Measurements from ENCODE around the gene SASH3. TPM values are rescaled to one million over a fixed set of nuclear protein-coding genes. Genes with fewer than 3 reads are reported as not detected.

The SASH3 gene
- total and polyA plus RNA-seq, 8 donors = 0.58 to 12.1 (median 3.5) TPM; not detected in 1

DNA sequence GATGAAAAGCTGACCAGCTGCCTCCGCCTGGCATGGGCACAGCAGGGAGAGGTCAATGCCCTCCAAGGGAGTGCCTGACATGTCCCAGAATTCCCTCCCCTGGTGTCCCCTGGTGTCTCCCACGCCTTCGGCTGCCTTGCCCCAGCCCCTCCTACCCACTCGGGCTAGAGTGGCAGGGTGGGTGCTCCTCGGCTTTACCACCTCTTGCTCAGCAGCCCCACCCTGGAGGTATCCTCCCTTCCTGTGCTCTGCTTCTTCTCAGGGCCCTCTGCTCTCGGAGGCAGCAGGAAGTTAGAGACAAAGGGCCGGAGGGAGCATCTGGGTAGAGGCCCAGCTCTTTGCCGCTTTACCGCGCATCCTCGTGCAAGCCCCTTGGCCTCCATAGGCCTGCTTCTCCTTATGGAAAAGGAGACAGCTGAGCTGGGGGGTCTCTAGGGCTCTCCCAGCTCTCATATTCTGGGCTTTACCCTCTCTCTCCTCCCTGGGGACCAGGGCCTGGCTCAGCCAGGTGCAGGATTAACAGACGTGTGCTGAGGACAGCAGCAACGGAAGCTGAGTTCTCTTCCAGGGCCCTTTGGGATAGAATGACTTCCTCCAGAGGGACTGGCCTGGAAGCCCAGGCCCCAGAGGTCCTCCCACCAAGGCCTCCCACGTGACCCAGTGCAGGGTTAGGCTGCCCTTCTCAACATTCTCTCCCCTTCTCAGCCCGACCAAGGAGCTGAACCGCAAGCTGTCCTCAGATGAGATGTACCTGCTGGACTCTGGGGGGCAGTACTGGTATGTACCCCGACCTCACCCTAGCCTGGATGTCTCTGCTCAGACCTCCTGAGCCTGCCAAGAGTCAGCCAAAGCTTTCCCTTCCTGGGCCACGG lies 23.7 kb upstream of the SASH3 start:
- intact Hi-C loops (cut with DNase I; ENCODE audit: low total_unique reads) = no loop called here
- WGBS, 5 donors = 72 to 95% (median 80%) methylated on average over 3 to 18 of the region's 18 CpGs
- H3K4me1 ChIP-seq = no peaks in the 10 kb centered on the region
- TF ChIP-seq POLR2AphosphoS5 (IDR thresholded peaks at IDR 0.05) = no peak
- TF ChIP-seq, protein P1, sequence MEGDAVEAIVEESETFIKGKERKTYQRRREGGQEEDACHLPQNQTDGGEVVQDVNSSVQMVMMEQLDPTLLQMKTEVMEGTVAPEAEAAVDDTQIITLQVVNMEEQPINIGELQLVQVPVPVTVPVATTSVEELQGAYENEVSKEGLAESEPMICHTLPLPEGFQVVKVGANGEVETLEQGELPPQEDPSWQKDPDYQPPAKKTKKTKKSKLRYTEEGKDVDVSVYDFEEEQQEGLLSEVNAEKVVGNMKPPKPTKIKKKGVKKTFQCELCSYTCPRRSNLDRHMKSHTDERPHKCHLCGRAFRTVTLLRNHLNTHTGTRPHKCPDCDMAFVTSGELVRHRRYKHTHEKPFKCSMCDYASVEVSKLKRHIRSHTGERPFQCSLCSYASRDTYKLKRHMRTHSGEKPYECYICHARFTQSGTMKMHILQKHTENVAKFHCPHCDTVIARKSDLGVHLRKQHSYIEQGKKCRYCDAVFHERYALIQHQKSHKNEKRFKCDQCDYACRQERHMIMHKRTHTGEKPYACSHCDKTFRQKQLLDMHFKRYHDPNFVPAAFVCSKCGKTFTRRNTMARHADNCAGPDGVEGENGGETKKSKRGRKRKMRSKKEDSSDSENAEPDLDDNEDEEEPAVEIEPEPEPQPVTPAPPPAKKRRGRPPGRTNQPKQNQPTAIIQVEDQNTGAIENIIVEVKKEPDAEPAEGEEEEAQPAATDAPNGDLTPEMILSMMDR (IDR thresholded peaks at IDR 0.05) = no peak
- TF ChIP-seq POLR2A (IDR thresholded peaks at IDR 0.05) = no peak
- no peak for TF ChIP-seq EP300 (IDR thresholded peaks at IDR 0.05)
- no peak overlapping the region for H3K4me3 ChIP-seq
- H3K27ac ChIP-seq = no peak overlapping the region
- no peaks in the 10 kb centered on the region for H3K9me3 ChIP-seq
- no peak for DNase-seq
- peaks cover 0 to 3% (median 0%) of the 10 kb centered on the region in 3 donors for H3K27me3 ChIP-seq
- H3K36me3 ChIP-seq = no peaks in the 10 kb centered on the region

DNA sequence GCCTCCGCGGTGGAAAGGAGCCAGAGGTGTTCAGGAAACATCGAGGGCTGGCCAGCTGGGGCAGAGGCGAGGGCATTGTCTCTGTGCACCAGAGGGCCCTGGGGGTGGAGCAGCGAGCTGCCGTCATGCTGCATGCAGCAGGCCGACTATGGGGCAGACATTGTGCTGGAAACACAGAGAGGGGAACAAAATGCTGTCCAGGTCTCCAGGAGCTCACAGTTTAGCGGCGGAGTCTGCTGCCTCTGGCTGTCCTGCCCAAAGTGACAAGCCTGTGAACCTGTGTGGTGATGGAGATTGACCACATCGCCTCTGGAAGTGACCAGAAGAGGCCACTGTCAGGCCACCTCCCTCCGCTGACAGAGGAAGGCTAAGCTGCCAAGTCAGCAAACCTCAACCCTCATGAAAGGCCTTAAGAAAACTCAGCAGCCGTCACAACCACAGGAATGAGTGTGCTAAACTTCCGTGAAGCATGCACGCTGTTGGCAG lies 20.1 kb upstream of the SASH3 start:
- peak; percentile 54 to 56 for DNase-seq
- intact Hi-C loops (cut with DNase I; ENCODE audit: low total_unique reads) = no loop called here

DNA sequence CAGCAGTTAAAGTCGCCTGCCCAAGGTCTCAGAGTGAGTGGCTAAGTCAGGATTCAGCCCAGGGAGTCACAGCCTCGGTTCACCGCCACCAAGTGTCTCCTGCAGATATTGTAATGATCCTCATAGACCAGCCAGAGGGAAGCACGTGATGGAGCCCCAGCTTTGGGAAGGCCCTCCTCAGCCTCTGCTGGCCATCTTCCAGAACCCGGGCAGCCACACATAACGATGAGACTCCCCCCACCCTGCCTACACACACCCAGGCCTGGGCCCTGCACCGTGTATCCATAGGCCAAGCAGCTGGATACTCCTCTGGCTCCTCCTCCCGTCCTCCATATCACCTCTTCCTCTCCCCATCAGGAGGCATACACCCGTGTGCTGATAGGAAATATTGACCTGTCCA lies 19.6 kb upstream of the SASH3 start:
- Histone ChIP-seq H3K4me3 (no peak overlapping the region), H3K9me3 (no peaks in the 10 kb centered on the region), H3K27me3 (peaks cover 0 to 3% (median 0%) of the 10 kb centered on the region in 3 donors), H3K36me3 (no peaks in the 10 kb centered on the region), H3K4me1 (no peaks in the 10 kb centered on the region), H3K27ac (peak overlapping the region in 3 of 5 donors; percentile 18 to 57 (median 57))
- TF ChIP-seq POLR2AphosphoS5 (IDR thresholded peaks at IDR 0.05) = no peak
- TF ChIP-seq EP300 (IDR thresholded peaks at IDR 0.05) = no peak
- intact Hi-C loops (cut with DNase I; ENCODE audit: low total_unique reads) = no loop called here
- 45 to 63% (median 58%) methylated on average over 9 of the region's 9 CpGs for WGBS, 5 donors
- no peak for DNase-seq

More for the DNA sequence above, 20.1 kb upstream of the SASH3 start:
- H3K27me3 ChIP-seq = peaks cover 0 to 3% (median 0%) of the 10 kb centered on the region in 3 donors
- peak overlapping the region in 4 of 5 donors; percentile 2 to 57 (median 38) for H3K27ac ChIP-seq
- no peaks in the 10 kb centered on the region for H3K36me3 ChIP-seq
- no peak overlapping the region for H3K4me3 ChIP-seq
- H3K4me1 ChIP-seq = no peaks in the 10 kb centered on the region
- WGBS, 5 donors = 12 to 48% (median 39%) methylated on average over 6 to 14 of the region's 14 CpGs
- no peaks in the 10 kb centered on the region for H3K9me3 ChIP-seq
- TF ChIP-seq POLR2AphosphoS5 (IDR thresholded peaks at IDR 0.05) (peak in 1 of 3 donors; percentile 21), POLR2A (IDR thresholded peaks at IDR 0.05) (no peak), EP300 (IDR thresholded peaks at IDR 0.05) (no peak)
- TF ChIP-seq, protein P1 (IDR thresholded peaks at IDR 0.05) = no peak

DNA sequence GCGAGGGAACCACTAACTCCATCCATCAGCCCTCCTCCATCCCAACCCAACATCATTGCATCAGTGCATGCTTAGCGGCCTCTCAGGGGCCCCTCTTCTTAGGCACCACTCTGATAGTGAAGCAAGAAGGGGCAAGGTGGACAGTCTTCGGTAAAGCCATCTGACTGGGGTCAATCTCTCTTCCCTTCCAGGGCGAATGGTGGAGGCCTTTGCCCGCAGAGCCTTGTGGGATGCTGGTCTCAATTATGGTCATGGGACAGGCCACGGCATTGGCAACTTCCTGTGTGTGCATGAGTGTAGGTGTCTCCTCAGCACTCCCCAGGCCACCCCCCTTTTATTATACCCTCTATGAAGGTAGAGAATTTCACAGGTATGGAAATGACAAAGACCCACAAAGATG lies 18.8 kb upstream of the SASH3 start:
- Histone ChIP-seq H3K9me3 (no peaks in the 10 kb centered on the region), H3K4me3 (no peak overlapping the region), H3K27me3 (peaks cover 0 to 3% (median 0%) of the 10 kb centered on the region in 3 donors), H3K36me3 (no peaks in the 10 kb centered on the region), H3K27ac (no peak overlapping the region), H3K4me1 (no peaks in the 10 kb centered on the region)
- no peak for DNase-seq
- 88 to 96% (median 90%) methylated on average over 3 to 6 of the region's 6 CpGs for WGBS, 5 donors
- intact Hi-C loops (cut with DNase I; ENCODE audit: low total_unique reads) = no loop called here
- TF ChIP-seq POLR2A (IDR thresholded peaks at IDR 0.05) (no peak), POLR2AphosphoS5 (IDR thresholded peaks at IDR 0.05) (no peak), EP300 (IDR thresholded peaks at IDR 0.05) (no peak)
- TF ChIP-seq, protein P1 (IDR thresholded peaks at IDR 0.05) = no peak

Data from stomach (tissue), 9 donors.